Measurements from ENCODE around the gene ZBTB5.
"Not testable (repeated sequence)": the region's sequence is repeated elsewhere in the genome, so short reads cannot be mapped to it uniquely, and the experiment has no call there.

ZBTB5 gene

GRCh38 chr9:37428345-37428744 is 36.9 kb downstream of the ZBTB5 start:
- Histone ChIP-seq H3K36me3 (ENCODE audit: control insufficient read depth, insufficient read depth, low read length) (peaks cover 52% of the 10 kb centered on the region), H3K27me3 (replicated peaks; ENCODE audit: control insufficient read depth, insufficient read depth, low read length) (no peaks in the 10 kb centered on the region), H3K4me3 (replicated peaks; ENCODE audit: low read depth, low read length) (no peak overlapping the region)
- no peak for DNase-seq (ENCODE audit: extremely low read depth, insufficient read length)
- TF ChIP-seq CTCF (IDR thresholded peaks at IDR 0.05; ENCODE audit: insufficient read depth, low read length, poor library complexity, severe bottlenecking): no peak

GRCh38 chr9:37426846-37427245 is 38.4 kb downstream of the ZBTB5 start:
- H3K36me3 ChIP-seq (ENCODE audit: control insufficient read depth, insufficient read depth, low read length): peaks cover 45% of the 10 kb centered on the region
- DNase-seq (ENCODE audit: extremely low read depth, insufficient read length): no peak
- no peak overlapping the region for H3K4me3 ChIP-seq (replicated peaks; ENCODE audit: low read depth, low read length)
- no peak for TF ChIP-seq CTCF (IDR thresholded peaks at IDR 0.05; ENCODE audit: insufficient read depth, low read length, poor library complexity, severe bottlenecking)
- H3K27me3 ChIP-seq (replicated peaks; ENCODE audit: control insufficient read depth, insufficient read depth, low read length): no peaks in the 10 kb centered on the region

- not testable (repeated sequence) for H3K27me3 ChIP-seq (replicated peaks; ENCODE audit: control insufficient read depth, insufficient read depth, low read length); DNase-seq (ENCODE audit: extremely low read depth, insufficient read length); H3K4me3 ChIP-seq (replicated peaks; ENCODE audit: low read depth, low read length)
- peaks cover 42% of the 10 kb centered on the region for H3K36me3 ChIP-seq (ENCODE audit: control insufficient read depth, insufficient read depth, low read length)
Observed at GRCh38 chr9:37426431-37426830, 38.8 kb downstream of the ZBTB5 start.

- H3K36me3 ChIP-seq (ENCODE audit: control insufficient read depth, insufficient read depth, low read length): peaks cover 37% of the 10 kb centered on the region
- H3K4me3 ChIP-seq (replicated peaks; ENCODE audit: low read depth, low read length): no peak overlapping the region; the same call in 1 of the 2 replicates
- TF ChIP-seq CTCF (IDR thresholded peaks at IDR 0.05; ENCODE audit: insufficient read depth, low read length, poor library complexity, severe bottlenecking): no peak
- H3K27me3 ChIP-seq (replicated peaks; ENCODE audit: control insufficient read depth, insufficient read depth, low read length): no peaks in the 10 kb centered on the region
- DNase-seq (ENCODE audit: extremely low read depth, insufficient read length): no peak
Observed at GRCh38 chr9:37425298-37425752, 39.9 kb downstream of the ZBTB5 start.

- Histone ChIP-seq H3K36me3 (ENCODE audit: control insufficient read depth, insufficient read depth, low read length) (peaks cover 33% of the 10 kb centered on the region), H3K4me3 (replicated peaks; ENCODE audit: low read depth, low read length) (peak overlapping the region; percentile 93; the same call in 1 of the 2 replicates), H3K27me3 (replicated peaks; ENCODE audit: control insufficient read depth, insufficient read depth, low read length) (no peaks in the 10 kb centered on the region)
- no peak for DNase-seq (ENCODE audit: extremely low read depth, insufficient read length)
- TF ChIP-seq CTCF (IDR thresholded peaks at IDR 0.05; ENCODE audit: insufficient read depth, low read length, poor library complexity, severe bottlenecking): no peak
Observed at GRCh38 chr9:37424686-37425297, 40.5 kb downstream of the ZBTB5 start.

GRCh38 chr9:37424204-37424685 is 41.0 kb downstream of the ZBTB5 start:
- peak overlapping the region; percentile 93 for H3K4me3 ChIP-seq (replicated peaks; ENCODE audit: low read depth, low read length)
- no peak for TF ChIP-seq CTCF (IDR thresholded peaks at IDR 0.05; ENCODE audit: insufficient read depth, low read length, poor library complexity, severe bottlenecking)
- DNase-seq (ENCODE audit: extremely low read depth, insufficient read length): no peak
- H3K27me3 ChIP-seq (replicated peaks; ENCODE audit: control insufficient read depth, insufficient read depth, low read length): no peaks in the 10 kb centered on the region
- peaks cover 31% of the 10 kb centered on the region for H3K36me3 ChIP-seq (ENCODE audit: control insufficient read depth, insufficient read depth, low read length)
